DND-41 (cell line): Measurements from ENCODE around the gene PHB1.

ENCODE experiments used
- ATAC-seq: fragments of 200-7000 bp; cut with Tn5 transposase; 3 replicates; pipeline ENCODE4 v1.9.1; 2021; ENCODE audit warnings: low read depth; ENCODE audit not compliant: insufficient read depth
- DNase-seq: peaks from one replicate; pipeline ENCODE4 v3.0.0-alpha.2; 2020
- H2AFZ ChIP-seq: 2 replicates; pipeline ENCODE4 v1.6.0; 2012; ENCODE audit warnings: low read depth, low read length
- H3K27ac ChIP-seq: 2 replicates; pipeline ENCODE4 v1.5.1; 2012; ENCODE audit warnings: low read length, inconsistent platforms
- H3K27me3 ChIP-seq: fragments of 200-600 bp; sonication (generic); 2 replicates; pipeline ENCODE4 v1.6.0; 2012; ENCODE audit warnings: low read length, mild to moderate bottlenecking, inconsistent platforms; ENCODE audit not compliant: insufficient read depth, poor library complexity
- H3K36me3 ChIP-seq: 2 replicates; pipeline ENCODE4 v1.5.1; 2012; ENCODE audit warnings: low read length, inconsistent platforms; ENCODE audit not compliant: insufficient read depth
- H3K4me1 ChIP-seq: 2 replicates; pipeline ENCODE4 v1.5.1; 2012; ENCODE audit warnings: mild to moderate bottlenecking, low read length; ENCODE audit not compliant: insufficient read depth
- H3K4me2 ChIP-seq: 2 replicates; pipeline ENCODE4 v1.6.0; 2012; ENCODE audit warnings: mild to moderate bottlenecking, moderate library complexity, low read length, inconsistent platforms; ENCODE audit not compliant: insufficient read depth
- H3K4me3 ChIP-seq, 2 experiments: fragments of 200-600 bp in 1 of 2; shearing (Covaris generic) in 1 of 2; 2 replicates each; pipeline ENCODE4 v1.5.1; 2012 to 2016; ENCODE audit warnings: inconsistent platforms in 2 of 2, low read length in 2 of 2, mild to moderate bottlenecking in 2 of 2, low read depth in 1 of 2, moderate library complexity in 1 of 2
- H3K79me2 ChIP-seq: 2 replicates; pipeline ENCODE4 v1.6.0; 2012; ENCODE audit warnings: low read length, inconsistent platforms; ENCODE audit not compliant: insufficient read depth
- H3K9ac ChIP-seq: 2 replicates; pipeline ENCODE4 v1.6.0; 2012; ENCODE audit warnings: low read depth, mild to moderate bottlenecking, inconsistent platforms, low read length, moderate library complexity
- H3K9me3 ChIP-seq: 2 replicates; pipeline ENCODE4 v1.5.1; 2012; ENCODE audit warnings: low read length, moderate library complexity, mild to moderate bottlenecking, inconsistent platforms; ENCODE audit not compliant: insufficient read depth, severe bottlenecking
- H4K20me1 ChIP-seq: 2 replicates; pipeline ENCODE4 v1.6.0; 2012; ENCODE audit warnings: low read length; ENCODE audit not compliant: insufficient read depth
- EZH2 ChIP-seq: IDR thresholded peaks from 3 replicates; pipeline ENCODE4 v1.6.1; 2012; ENCODE audit warnings: borderline replicate concordance, low read depth, mild to moderate bottlenecking, moderate library complexity, low read length, inconsistent platforms; ENCODE audit not compliant: severe bottlenecking
- TF ChIP-seq, protein P1 (sequence below): IDR thresholded peaks from 2 replicates; pipeline ENCODE4 v1.5.1; 2012; ENCODE audit warnings: borderline replicate concordance, low read length, moderate library complexity, mild to moderate bottlenecking; ENCODE audit not compliant: poor library complexity, severe bottlenecking; ENCODE audit errors: extremely low read depth

The PHB1 gene

GRCh38 chr17:49434821-49435670 is 20.4 kb upstream of the PHB1 start:
- H3K4me1 ChIP-seq: no peaks in the 10 kb centered on the region
- TF ChIP-seq, protein P1, sequence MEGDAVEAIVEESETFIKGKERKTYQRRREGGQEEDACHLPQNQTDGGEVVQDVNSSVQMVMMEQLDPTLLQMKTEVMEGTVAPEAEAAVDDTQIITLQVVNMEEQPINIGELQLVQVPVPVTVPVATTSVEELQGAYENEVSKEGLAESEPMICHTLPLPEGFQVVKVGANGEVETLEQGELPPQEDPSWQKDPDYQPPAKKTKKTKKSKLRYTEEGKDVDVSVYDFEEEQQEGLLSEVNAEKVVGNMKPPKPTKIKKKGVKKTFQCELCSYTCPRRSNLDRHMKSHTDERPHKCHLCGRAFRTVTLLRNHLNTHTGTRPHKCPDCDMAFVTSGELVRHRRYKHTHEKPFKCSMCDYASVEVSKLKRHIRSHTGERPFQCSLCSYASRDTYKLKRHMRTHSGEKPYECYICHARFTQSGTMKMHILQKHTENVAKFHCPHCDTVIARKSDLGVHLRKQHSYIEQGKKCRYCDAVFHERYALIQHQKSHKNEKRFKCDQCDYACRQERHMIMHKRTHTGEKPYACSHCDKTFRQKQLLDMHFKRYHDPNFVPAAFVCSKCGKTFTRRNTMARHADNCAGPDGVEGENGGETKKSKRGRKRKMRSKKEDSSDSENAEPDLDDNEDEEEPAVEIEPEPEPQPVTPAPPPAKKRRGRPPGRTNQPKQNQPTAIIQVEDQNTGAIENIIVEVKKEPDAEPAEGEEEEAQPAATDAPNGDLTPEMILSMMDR: peak; percentile 77
- no peak for TF ChIP-seq EZH2
- H3K4me2 ChIP-seq: no peak overlapping the region
- peak; percentile 62; the same call in 1 of the 3 replicates for ATAC-seq
- peak; percentile 51 for DNase-seq
- no peak overlapping the region for H3K9ac ChIP-seq
- no peak overlapping the region for H3K27ac ChIP-seq
- H3K9me3 ChIP-seq: no peaks in the 10 kb centered on the region
- H2AFZ ChIP-seq: no peak overlapping the region
- no peak overlapping the region for H3K4me3 ChIP-seq
- H3K36me3 ChIP-seq: no peaks in the 10 kb centered on the region
- peaks cover 7% of the 10 kb centered on the region for H3K27me3 ChIP-seq
- H3K79me2 ChIP-seq: no peaks in the 10 kb centered on the region
- H4K20me1 ChIP-seq: peaks cover 3% of the 10 kb centered on the region; the same call in 1 of the 2 replicates

- H3K36me3 ChIP-seq: no peaks in the 10 kb centered on the region
- ATAC-seq (no peak), DNase-seq (no peak)
- peaks cover 3% of the 10 kb centered on the region; the same call in 1 of the 2 replicates for H4K20me1 ChIP-seq
- no peak overlapping the region for H3K9ac ChIP-seq
- no peaks in the 10 kb centered on the region for H3K79me2 ChIP-seq
- no peak overlapping the region for H2AFZ ChIP-seq
- no peaks in the 10 kb centered on the region for H3K4me1 ChIP-seq
- H3K4me2 ChIP-seq: no peak overlapping the region
- H3K4me3 ChIP-seq: no peak overlapping the region
- peaks cover 7% of the 10 kb centered on the region for H3K27me3 ChIP-seq
- H3K9me3 ChIP-seq: no peaks in the 10 kb centered on the region
- no peak for TF ChIP-seq EZH2
- TF ChIP-seq, protein P1: no peak
- H3K27ac ChIP-seq: no peak overlapping the region
These were observed 18.5 kb upstream of the PHB1 start for GRCh38 chr17:49433000-49433694.

GRCh38 chr17:49431743-49432142 is 17.1 kb upstream of the PHB1 start:
- H4K20me1 ChIP-seq: peaks cover 3% of the 10 kb centered on the region; the same call in 1 of the 2 replicates
- no peak overlapping the region for H3K4me3 ChIP-seq
- no peak overlapping the region for H2AFZ ChIP-seq
- no peaks in the 10 kb centered on the region for H3K36me3 ChIP-seq
- no peak overlapping the region for H3K4me2 ChIP-seq
- TF ChIP-seq EZH2: no peak
- TF ChIP-seq, protein P1: no peak
- no peaks in the 10 kb centered on the region for H3K9me3 ChIP-seq
- no peak for ATAC-seq
- H3K27me3 ChIP-seq: peaks cover 7% of the 10 kb centered on the region
- no peak overlapping the region for H3K27ac ChIP-seq
- H3K79me2 ChIP-seq: no peaks in the 10 kb centered on the region
- no peak for DNase-seq
- H3K9ac ChIP-seq: no peak overlapping the region
- no peaks in the 10 kb centered on the region for H3K4me1 ChIP-seq
